ENCODE data around the gene RCVRN. TPM values are rescaled to one million over a fixed set of nuclear protein-coding genes. Genes with fewer than 3 reads are reported as not detected.

The RCVRN gene
- total RNA-seq, 1 experiment from 2014 or later = not detected

DNA sequence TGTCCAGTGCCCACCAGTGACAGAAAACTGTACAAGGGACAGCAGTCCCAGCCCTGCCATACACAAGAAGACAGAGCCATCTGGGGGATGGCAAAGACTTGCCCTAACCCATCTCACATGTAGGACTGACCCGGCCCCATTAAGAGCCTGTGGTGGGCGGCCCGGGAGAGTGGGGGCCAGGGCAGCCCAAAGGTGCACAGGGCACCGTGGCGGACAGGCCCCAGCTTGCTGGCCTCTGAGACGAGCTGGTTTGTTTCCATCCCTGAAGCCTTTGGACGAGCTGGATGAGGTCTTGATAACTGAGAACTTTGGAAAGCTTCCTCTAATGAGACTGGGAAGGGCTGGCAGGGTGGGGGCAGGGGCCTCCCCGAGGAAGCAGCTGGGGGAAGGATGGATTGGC lies 11.0 kb upstream of the RCVRN start:
- no TSS peak for BruUV-seq (replicated peaks)

GRCh38 chr17:9913476-9913875 lies 8.4 kb upstream of the RCVRN start:
- ChIA-PET POLR2A (ENCODE audit: unreplicated experiment) (no interaction called here), CTCF (no interaction called here)
- Histone ChIP-seq H3F3A (ENCODE audit: low read length, unreplicated experiment) (no peaks in the 10 kb centered on the region), H3K4me3 (ENCODE audit: low read length) (no peak overlapping the region), H3K4me2 (ENCODE audit: low read length) (no peak overlapping the region), H2AFZ (ENCODE audit: low read length) (no peak overlapping the region), H3K79me2 (ENCODE audit: low read length) (no peaks in the 10 kb centered on the region), H4K20me1 (ENCODE audit: low read length) (no peaks in the 10 kb centered on the region), H3K9me3 (ENCODE audit: low read length) (no peaks in the 10 kb centered on the region), H3K9ac (ENCODE audit: low read length) (no peak overlapping the region), H3K36me3 (ENCODE audit: low read depth, low read length) (no peaks in the 10 kb centered on the region), H3K27me3 (ENCODE audit: low read length) (peaks cover 29% of the 10 kb centered on the region; the same call in 1 of the 2 replicates), H3K4me1 (ENCODE audit: insufficient read depth, low read length) (no peaks in the 10 kb centered on the region), H3K9me2 (replicated peaks; ENCODE audit: low read length) (no peaks in the 10 kb centered on the region), H3K27ac (ENCODE audit: low read length) (no peak overlapping the region)
- ATAC-seq (no peak), DNase-seq (no peak)
- intact Hi-C loops (cut with micrococcal nuclease) = no loop called here
- TF ChIP-seq EZH2 (IDR thresholded peaks at IDR 0.05; ENCODE audit: low read length, unreplicated experiment) (no peak), EZH2phosphoT487 (IDR thresholded peaks at IDR 0.05; ENCODE audit: borderline replicate concordance, low read length) (no peak), CTCF (conservative IDR thresholded peaks at IDR 0.05; ENCODE audit: low read depth, low read length) (no peak)
- BruUV-seq (replicated peaks) = no TSS peak

More for the DNA sequence above, 11.0 kb upstream of the RCVRN start:
- Histone ChIP-seq H3K9me2 (replicated peaks; ENCODE audit: low read length) (no peaks in the 10 kb centered on the region), H3K4me2 (ENCODE audit: low read length) (no peak overlapping the region), H4K20me1 (ENCODE audit: low read length) (no peaks in the 10 kb centered on the region), H3K9ac (ENCODE audit: low read length) (no peak overlapping the region), H3K79me2 (ENCODE audit: low read length) (no peaks in the 10 kb centered on the region), H3K9me3 (ENCODE audit: low read length) (no peaks in the 10 kb centered on the region), H3K4me3 (ENCODE audit: low read length) (no peak overlapping the region), H3K36me3 (ENCODE audit: low read depth, low read length) (no peaks in the 10 kb centered on the region), H3F3A (ENCODE audit: low read length, unreplicated experiment) (no peaks in the 10 kb centered on the region), H3K27me3 (ENCODE audit: low read length) (peaks cover 29% of the 10 kb centered on the region; the same call in 1 of the 2 replicates), H3K4me1 (ENCODE audit: insufficient read depth, low read length) (no peaks in the 10 kb centered on the region), H3K27ac (ENCODE audit: low read length) (no peak overlapping the region), H2AFZ (ENCODE audit: low read length) (no peak overlapping the region)
- no peak for TF ChIP-seq EZH2phosphoT487 (IDR thresholded peaks at IDR 0.05; ENCODE audit: borderline replicate concordance, low read length)
- no peak for TF ChIP-seq CTCF (conservative IDR thresholded peaks at IDR 0.05; ENCODE audit: low read depth, low read length)
- TF ChIP-seq EZH2 (IDR thresholded peaks at IDR 0.05; ENCODE audit: low read length, unreplicated experiment) = no peak
- DNase-seq (no peak), ATAC-seq (no peak)
- intact Hi-C loops (cut with micrococcal nuclease) = no loop called here
- ChIA-PET POLR2A (ENCODE audit: unreplicated experiment) (no interaction called here), CTCF (no interaction called here)

GRCh38 chr17:9912121-9913099 lies 7.3 kb upstream of the RCVRN start:
- no peak overlapping the region for H3K4me2 ChIP-seq (ENCODE audit: low read length)
- H3K79me2 ChIP-seq (ENCODE audit: low read length) = no peaks in the 10 kb centered on the region
- H4K20me1 ChIP-seq (ENCODE audit: low read length) = no peaks in the 10 kb centered on the region
- DNase-seq = no peak
- BruUV-seq (replicated peaks) = no TSS peak
- H3K27me3 ChIP-seq (ENCODE audit: low read length) = peaks cover 29% of the 10 kb centered on the region; the same call in 1 of the 2 replicates
- H3K9me2 ChIP-seq (replicated peaks; ENCODE audit: low read length) = no peaks in the 10 kb centered on the region
- no peaks in the 10 kb centered on the region for H3K4me1 ChIP-seq (ENCODE audit: insufficient read depth, low read length)
- H3K9ac ChIP-seq (ENCODE audit: low read length) = no peak overlapping the region
- H3K4me3 ChIP-seq (ENCODE audit: low read length) = no peak overlapping the region
- ChIA-PET POLR2A (ENCODE audit: unreplicated experiment) (no interaction called here), CTCF (no interaction called here)
- no peaks in the 10 kb centered on the region for H3K36me3 ChIP-seq (ENCODE audit: low read depth, low read length)
- intact Hi-C loops (cut with micrococcal nuclease) = no loop called here
- no peak for ATAC-seq
- no peak overlapping the region for H2AFZ ChIP-seq (ENCODE audit: low read length)
- H3F3A ChIP-seq (ENCODE audit: low read length, unreplicated experiment) = no peaks in the 10 kb centered on the region
- no peaks in the 10 kb centered on the region for H3K9me3 ChIP-seq (ENCODE audit: low read length)
- no peak for TF ChIP-seq CTCF (conservative IDR thresholded peaks at IDR 0.05; ENCODE audit: low read depth, low read length)
- no peak for TF ChIP-seq EZH2phosphoT487 (IDR thresholded peaks at IDR 0.05; ENCODE audit: borderline replicate concordance, low read length)
- H3K27ac ChIP-seq (ENCODE audit: low read length) = no peak overlapping the region

All from PC-3 (cell line).